H1 (cell line): ENCODE measurements around the gene PRRG4. TPM values are rescaled to one million over a fixed set of nuclear protein-coding genes. Genes with fewer than 3 reads are reported as not detected.

Source experiments
- CTCF ChIA-PET: fragments of 300-600 bp; sonication (Branson Sonifier 250); formaldehyde crosslinking; loops from one replicate; lab custom pipeline; 2021; ENCODE audit not compliant: partially characterized antibody; lab: Charles Lee
- POLR2A ChIA-PET: fragments of 300-600 bp; sonication (Branson Sonifier 250); formaldehyde crosslinking; loops from one replicate; lab custom pipeline; 2021; ENCODE audit warnings: inconsistent platforms; ENCODE audit not compliant: partially characterized antibody; lab: Charles Lee
- DNase-seq, 2 experiments: peaks; one replicate each; pipeline versions ENCODE4 v3.0.0 to v3.0.0-alpha.2; 2010 to 2022; ENCODE audit warnings: low spot score in 2 of 2, low read depth in 1 of 2, mixed read lengths in 1 of 2
- FAIRE-seq: peaks from 2 replicates; lab custom pipeline; 2011; peaks lifted over from hg19 to GRCh38; lab: Jason Lieb, UNC
- H2AFZ ChIP-seq: 2 replicates; pipeline ENCODE4 v1.8.1; 2012; ENCODE audit warnings: low read length, inconsistent platforms
- H2AK5ac ChIP-seq: 2 replicates; pipeline ENCODE4 v1.6.1; 2013; ENCODE audit warnings: low read depth, low read length
- H2BK120ac ChIP-seq: replicated peaks from 2 replicates; pipeline ENCODE3; 2013; ENCODE audit warnings: low read depth, low read length, inconsistent platforms
- H2BK12ac ChIP-seq: 2 replicates; pipeline ENCODE4 v1.6.1; 2013; ENCODE audit warnings: low read depth, low read length
- H2BK15ac ChIP-seq: 2 replicates; pipeline ENCODE4 v1.6.1; 2013; ENCODE audit warnings: low read length
- H2BK20ac ChIP-seq: 2 replicates; pipeline ENCODE4 v1.6.1; 2013; ENCODE audit warnings: low read length
- H2BK5ac ChIP-seq: 2 replicates; pipeline ENCODE4 v1.6.1; 2013; ENCODE audit warnings: low read depth, low read length
- H3K14ac ChIP-seq: 2 replicates; pipeline ENCODE4 v1.6.1; 2013; ENCODE audit warnings: inconsistent platforms; ENCODE audit not compliant: insufficient read length
- H3K18ac ChIP-seq: 2 replicates; pipeline ENCODE4 v1.6.1; 2013; ENCODE audit warnings: low read length; ENCODE audit errors: extremely low read depth
- H3K23ac ChIP-seq: 2 replicates; pipeline ENCODE4 v1.6.1; 2013; ENCODE audit warnings: inconsistent platforms; ENCODE audit not compliant: insufficient read length
- H3K23me2 ChIP-seq: 2 replicates; pipeline ENCODE4 v1.6.1; 2013; ENCODE audit warnings: low read depth, low read length
- H3K27ac ChIP-seq: 2 replicates; pipeline ENCODE4 v1.6.1; 2011; ENCODE audit warnings: low read depth, low read length, inconsistent platforms
- H3K27me3 ChIP-seq, 4 experiments: replicated peaks in 1 of 4; 1 replicate in 1 of 4; 2 replicates in 3 of 4; pipeline versions ENCODE4 v1.6.1 to v1.8.1; 2011 to 2013; ENCODE audit warnings: low read length in 3 of 4, mild to moderate bottlenecking in 3 of 4, inconsistent platforms in 2 of 4, mixed read lengths in 2 of 4, moderate library complexity in 1 of 4; ENCODE audit not compliant: control insufficient read depth in 3 of 4, insufficient read depth in 3 of 4; ENCODE audit errors: extremely low read depth in 1 of 4
- H3K36me3 ChIP-seq, 4 experiments: 2 replicates each; pipeline versions ENCODE4 v1.6.1 to v1.8.1; 2011 to 2013; ENCODE audit warnings: mild to moderate bottlenecking in 4 of 4, low read length in 3 of 4, moderate library complexity in 2 of 4, control low read depth in 1 of 4, inconsistent platforms in 1 of 4; ENCODE audit not compliant: insufficient read depth in 4 of 4, control insufficient read depth in 2 of 4
- H3K4ac ChIP-seq: replicated peaks from 2 replicates; pipeline ENCODE3; 2013; ENCODE audit warnings: low read length, low read depth, mixed read lengths, inconsistent platforms; ENCODE audit not compliant: insufficient read length
- H3K4me1 ChIP-seq, 4 experiments: replicated peaks in 1 of 4; 1 replicate in 1 of 4; 2 replicates in 3 of 4; pipeline versions ENCODE4 v1.6.1 to v1.8.1; 2011 to 2013; ENCODE audit warnings: low read length in 3 of 4, inconsistent platforms in 2 of 4, mixed read lengths in 1 of 4; ENCODE audit not compliant: insufficient read depth in 4 of 4, control insufficient read depth in 3 of 4
- H3K4me2 ChIP-seq, 2 experiments: 2 replicates each; pipeline versions ENCODE4 v1.6.1 to v1.8.1; 2011 to 2013; ENCODE audit warnings: low read depth in 2 of 2, low read length in 2 of 2, control low read depth in 1 of 2, inconsistent platforms in 1 of 2, mild to moderate bottlenecking in 1 of 2; ENCODE audit not compliant: insufficient read depth in 1 of 2
- H3K4me3 ChIP-seq, 4 experiments: fragments of 200-600, 300-600 bp in 1 of 4; sonication (generic), shearing (Covaris generic), sonication (Bioruptor Twin) in 1 of 4; 2 replicates each; pipeline versions ENCODE4 v1.5.1 to v1.8.1; 2011 to 2016; ENCODE audit warnings: low read length in 4 of 4, low read depth in 3 of 4, control low read depth in 2 of 4, inconsistent platforms in 2 of 4, mild to moderate bottlenecking in 2 of 4, mixed read lengths in 1 of 4, moderate library complexity in 1 of 4; ENCODE audit not compliant: insufficient read depth in 2 of 4; ENCODE audit errors: extremely low read depth in 1 of 4
- H3K56ac ChIP-seq: replicated peaks from 2 replicates; pipeline ENCODE3; 2013; ENCODE audit warnings: low read depth, mild to moderate bottlenecking, mixed read lengths, low read length, inconsistent platforms; ENCODE audit not compliant: insufficient read length
- H3K79me1 ChIP-seq: 2 replicates; pipeline ENCODE4 v1.6.1; 2013; ENCODE audit warnings: low read depth, low read length, control low read depth
- H3K79me2 ChIP-seq, 2 experiments: 2 replicates each; pipeline versions ENCODE4 v1.6.1 to v1.8.1; 2012 to 2013; ENCODE audit warnings: low read length in 2 of 2, mild to moderate bottlenecking in 2 of 2, inconsistent platforms in 1 of 2; ENCODE audit not compliant: insufficient read depth in 2 of 2, control insufficient read depth in 1 of 2
- H3K9ac ChIP-seq, 4 experiments: replicated peaks in 1 of 4; 1 replicate in 1 of 4; 2 replicates in 3 of 4; pipeline versions ENCODE4 v1.6.1 to v1.8.1; 2011 to 2013; ENCODE audit warnings: low read depth in 3 of 4, low read length in 3 of 4, control low read depth in 2 of 4, mild to moderate bottlenecking in 2 of 4, moderate library complexity in 2 of 4, inconsistent platforms in 1 of 4; ENCODE audit errors: extremely low read depth in 1 of 4
- H3K9me3 ChIP-seq, 2 experiments: 2 replicates each; pipeline versions ENCODE4 v1.6.1 to v1.8.1; 2012 to 2013; ENCODE audit warnings: mild to moderate bottlenecking in 2 of 2, moderate library complexity in 2 of 2, control low read depth in 1 of 2, inconsistent platforms in 1 of 2, low read depth in 1 of 2, low read length in 1 of 2, mixed read lengths in 1 of 2; ENCODE audit not compliant: insufficient read depth in 2 of 2
- H4K20me1 ChIP-seq, 2 experiments: replicated peaks in 1 of 2; 2 replicates each; pipeline versions ENCODE3 to v1.8.1; 2011 to 2013; ENCODE audit warnings: inconsistent platforms in 2 of 2, low read length in 2 of 2, mild to moderate bottlenecking in 1 of 2; ENCODE audit not compliant: insufficient read depth in 2 of 2, control insufficient read depth in 1 of 2
- H4K5ac ChIP-seq: 2 replicates; pipeline ENCODE4 v1.6.1; 2013; ENCODE audit warnings: low read length, low read depth, mixed read lengths, inconsistent platforms; ENCODE audit not compliant: insufficient read length
- H4K8ac ChIP-seq: 2 replicates; pipeline ENCODE4 v1.8.0; 2013; ENCODE audit warnings: mild to moderate bottlenecking, moderate library complexity, low read length, inconsistent platforms; ENCODE audit not compliant: insufficient read depth; ENCODE audit errors: extremely low read depth
- H4K91ac ChIP-seq: replicated peaks from 2 replicates; pipeline ENCODE3; 2013; ENCODE audit warnings: low read length, mixed read lengths, inconsistent platforms; ENCODE audit not compliant: insufficient read length
- CBX5 ChIP-seq: fragments of 300-800, 300-1000 bp; sonication (generic); IDR thresholded peaks from 2 replicates; pipeline ENCODE4 v1.7.1; 2016; ENCODE audit warnings: antibody characterized with exemption, low read length, low read depth
- CHD2 ChIP-seq: IDR thresholded peaks from 2 replicates; pipeline ENCODE4 v1.6.1; 2012; ENCODE audit warnings: low read length, improper control_type of control experiment
- EP300 ChIP-seq, 2 experiments: IDR thresholded peaks; 1 replicate in 1 of 2; 2 replicates in 1 of 2; pipeline ENCODE4 v1.6.1; 2011 to 2012; ENCODE audit warnings: low read depth in 2 of 2, low read length in 2 of 2, mild to moderate bottlenecking in 2 of 2, borderline replicate concordance in 1 of 2, inconsistent platforms in 1 of 2, moderate library complexity in 1 of 2
- HDAC2 ChIP-seq, 2 experiments: fragments of 300-600 bp in 1 of 2; sonication (generic) in 1 of 2; IDR thresholded peaks; 2 replicates each; pipeline ENCODE4 v1.6.1; 2011 to 2012; ENCODE audit warnings: low read depth in 2 of 2, low read length in 2 of 2, mild to moderate bottlenecking in 2 of 2, moderate library complexity in 2 of 2, borderline replicate concordance in 1 of 2, inconsistent platforms in 1 of 2
- HDAC6 ChIP-seq: IDR thresholded peaks from one replicate; pipeline ENCODE4 v1.7.1; 2012; ENCODE audit warnings: low read depth, mild to moderate bottlenecking, inconsistent platforms, low read length, moderate library complexity
- POLR2AphosphoS5 ChIP-seq: IDR thresholded peaks from 2 replicates; pipeline ENCODE4 v1.6.1; 2011; ENCODE audit warnings: low read depth, low read length
- RBBP5 ChIP-seq: IDR thresholded peaks from 2 replicates; pipeline ENCODE4 v1.7.1; 2012; ENCODE audit warnings: low read depth, mild to moderate bottlenecking, inconsistent platforms, low read length, moderate library complexity, borderline replicate concordance
- SIX5 ChIP-seq: IDR thresholded peaks from 2 replicates; pipeline ENCODE4 v1.6.1; 2011; ENCODE audit warnings: mild to moderate bottlenecking, low read depth, low read length
- SUZ12 ChIP-seq: fragments of 200-600 bp; sonication (generic); IDR thresholded peaks from 2 replicates; pipeline ENCODE4 v1.6.1; 2012; ENCODE audit warnings: mild to moderate bottlenecking, inconsistent platforms, low read length, moderate library complexity, mixed read lengths
- WGBS, 2 experiments: shearing (Covaris generic) in 1 of 2; methylation state at CpG; one replicate each; pipeline versions ENCODE4 v1.1.6 to v1.1.7; 2013 to 2015; ENCODE audit warnings: low lambda C conversion rate in 2 of 2, mixed read lengths in 2 of 2, inconsistent platforms in 1 of 2, low coverage in 1 of 2, missing lambda C conversion rate in 1 of 2; ENCODE audit not compliant: insufficient replicate concordance in 2 of 2, insufficient coverage in 1 of 2, insufficient read length in 1 of 2; ENCODE audit errors: extremely low coverage in 1 of 2, missing lambda C conversion rate in 1 of 2; 5-methylcytosine and 5-hydroxymethylcytosine counted together
- polyA plus RNA-seq, 7 experiments: library from polyadenylated mRNA; depleted of rRNA in 3 of 7; stranded (reverse) in 5 of 7; unstranded in 2 of 7; fragments of >200 nt in 5 of 7; fragments of 200-250 nt in 2 of 7; gene quantifications; 1 replicate in 5 of 7; 2 replicates in 1 of 7; 4 replicates in 1 of 7; pipeline versions ENCODE4 v1.2.1 to v1.2.3, GENCODE V29; 2011 to 2013; ENCODE audit warnings: missing spikeins in 2 of 7, mixed read lengths in 2 of 7
- total RNA-seq: library from RNA; stranded (reverse); fragmentation: NEBNext Ultra II Directional; extraction: Animal tissue kit (Norgen Biotek cat#: 25700); gene quantifications from 2 replicates; pipeline ENCODE4 v1.2.1, GENCODE V29; 2021
- TF ChIP-seq, protein P1 (sequence below), 3 experiments: IDR thresholded peaks; 1 replicate in 2 of 3; 2 replicates in 1 of 3; pipeline versions ENCODE4 v1.5.1 to v1.6.1; 2011; ENCODE audit warnings: low read length in 3 of 3, mild to moderate bottlenecking in 3 of 3, inconsistent platforms in 2 of 3, low read depth in 1 of 3, moderate library complexity in 1 of 3; ENCODE audit not compliant: insufficient read depth in 1 of 3; ENCODE audit errors: control extremely low read depth in 1 of 3

The PRRG4 gene
- total and polyA plus RNA-seq, 2 of the 8 experiments (the other 6 are each of a cell fraction or from before 2014, with no cell fraction given) = 0.65 to 1.7 TPM

DNA sequence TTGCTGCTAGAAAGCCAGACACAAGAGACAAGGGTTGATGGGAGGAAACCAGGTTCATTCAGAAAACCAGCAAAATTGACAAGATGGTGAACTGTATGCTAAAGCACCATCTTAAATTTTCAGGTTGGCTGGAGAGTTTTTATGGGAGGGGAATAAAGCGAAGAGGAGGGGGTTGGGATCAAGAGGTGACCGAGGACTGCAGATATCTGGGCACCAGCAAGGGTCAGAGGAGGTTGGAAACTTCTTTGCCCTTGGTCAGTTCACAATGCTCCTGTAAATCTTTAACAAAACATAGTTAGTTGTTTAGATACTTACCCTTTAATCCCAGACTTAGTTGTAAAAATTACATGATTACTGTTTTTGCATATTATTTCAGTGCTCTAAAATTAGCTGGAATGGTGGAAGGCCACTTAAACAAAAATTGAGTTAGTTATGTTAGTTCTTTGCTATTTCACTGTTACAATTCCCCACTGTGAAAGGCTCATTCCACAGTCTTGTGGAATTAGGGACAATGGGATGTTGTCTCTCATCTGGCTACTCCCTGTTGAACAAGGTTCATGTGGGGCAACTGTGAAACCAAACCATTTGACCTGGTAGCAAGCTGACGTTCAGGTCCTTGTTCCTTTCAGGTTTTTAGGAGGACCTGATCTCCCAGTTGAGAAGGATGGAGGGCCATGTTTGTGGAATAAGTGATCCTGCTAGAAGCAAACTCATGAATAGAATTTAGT is 32.3 kb downstream of the PRRG4 start:
- Histone ChIP-seq H2BK12ac (no peak overlapping the region), H2BK120ac (no peak overlapping the region), H2BK15ac (no peak overlapping the region), H2AK5ac (no peak overlapping the region), H3K14ac (no peak overlapping the region), H3K9ac (no peak overlapping the region), H2BK5ac (no peak overlapping the region), H3K4me2 (no peak overlapping the region), H4K8ac (no peak overlapping the region), H3K79me1 (no peaks in the 10 kb centered on the region), H3K79me2 (no peaks in the 10 kb centered on the region), H3K4me1 (no peaks in the 10 kb centered on the region), H3K18ac (no peak overlapping the region), H3K4ac (no peak overlapping the region), H3K56ac (no peak overlapping the region), H2BK20ac (no peak overlapping the region), H4K20me1 (no peaks in the 10 kb centered on the region), H3K36me3 (no peaks in the 10 kb centered on the region), H3K9me3 (no peaks in the 10 kb centered on the region), H3K27me3 (no peaks in the 10 kb centered on the region), H2AFZ (peak overlapping the region; percentile 9; the same call in 1 of the 2 replicates), H4K91ac (no peak overlapping the region), H4K5ac (no peak overlapping the region), H3K23ac (no peak overlapping the region), H3K27ac (no peak overlapping the region), H3K23me2 (no peaks in the 10 kb centered on the region), H3K4me3 (no peak overlapping the region)
- DNase-seq = no peak
- WGBS, 2 experiments = 83% methylated on average over 3 of the region's 3 CpGs; no CpG with 5 or more reads in 1 of the 2 experiments
- POLR2A ChIA-PET = no interaction called here
- CTCF ChIA-PET = interaction anchor here (0.6 to 1.3 kb wide), 3 partner anchors 9 to 24 kb away, joined by 3 read pairs; no protein-coding TSS in a partner anchor
- no peak for FAIRE-seq
- TF ChIP-seq CBX5 (no peak), SUZ12 (no peak), CHD2 (no peak), SIX5 (no peak), RBBP5 (no peak), POLR2AphosphoS5 (no peak), EP300 (IDR thresholded peaks at IDR 0.05; ENCODE audit: borderline replicate concordance in 1 of 2, low read depth in 2 of 2, low read length in 2 of 2) (no peak), HDAC2 (IDR thresholded peaks at IDR 0.05; ENCODE audit: borderline replicate concordance in 1 of 2, low read depth in 2 of 2, low read length in 2 of 2) (no peak), HDAC6 (no peak)
- TF ChIP-seq, protein P1, sequence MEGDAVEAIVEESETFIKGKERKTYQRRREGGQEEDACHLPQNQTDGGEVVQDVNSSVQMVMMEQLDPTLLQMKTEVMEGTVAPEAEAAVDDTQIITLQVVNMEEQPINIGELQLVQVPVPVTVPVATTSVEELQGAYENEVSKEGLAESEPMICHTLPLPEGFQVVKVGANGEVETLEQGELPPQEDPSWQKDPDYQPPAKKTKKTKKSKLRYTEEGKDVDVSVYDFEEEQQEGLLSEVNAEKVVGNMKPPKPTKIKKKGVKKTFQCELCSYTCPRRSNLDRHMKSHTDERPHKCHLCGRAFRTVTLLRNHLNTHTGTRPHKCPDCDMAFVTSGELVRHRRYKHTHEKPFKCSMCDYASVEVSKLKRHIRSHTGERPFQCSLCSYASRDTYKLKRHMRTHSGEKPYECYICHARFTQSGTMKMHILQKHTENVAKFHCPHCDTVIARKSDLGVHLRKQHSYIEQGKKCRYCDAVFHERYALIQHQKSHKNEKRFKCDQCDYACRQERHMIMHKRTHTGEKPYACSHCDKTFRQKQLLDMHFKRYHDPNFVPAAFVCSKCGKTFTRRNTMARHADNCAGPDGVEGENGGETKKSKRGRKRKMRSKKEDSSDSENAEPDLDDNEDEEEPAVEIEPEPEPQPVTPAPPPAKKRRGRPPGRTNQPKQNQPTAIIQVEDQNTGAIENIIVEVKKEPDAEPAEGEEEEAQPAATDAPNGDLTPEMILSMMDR (IDR thresholded peaks at IDR 0.05; ENCODE audit: control extremely low read depth in 1 of 3, insufficient read depth in 1 of 3, low read depth in 1 of 3, low read length in 3 of 3) = no peak
